Astrocyte (in vitro differentiated cells and primary cell): ENCODE results near the gene TSC1.

ENCODE experiments used
- CTCF ChIP-seq: IDR thresholded peaks from 2 replicates; pipeline ENCODE4 v1.5.1; 2011; ENCODE audit warnings: low read depth, mild to moderate bottlenecking, inconsistent platforms, low read length, moderate library complexity; ENCODE audit not compliant: insufficient read depth
- EZH2 ChIP-seq: IDR thresholded peaks from 2 replicates; pipeline ENCODE4 v1.6.1; 2012; ENCODE audit warnings: mild to moderate bottlenecking, low read length, inconsistent platforms; ENCODE audit not compliant: insufficient read depth

GRCh38 chr9:132877824-132878694 lies 66.4 kb downstream of the TSC1 start, which contains the start of gene AK8:
- no peak for TF ChIP-seq CTCF
- TF ChIP-seq EZH2, result peak; percentile 41
